Right lobe of liver (tissue), 6 donors: ENCODE results near the gene LRP5. TPM values are rescaled to one million over a fixed set of nuclear protein-coding genes. Genes with fewer than 3 reads are reported as not detected.

Experiments
- ATAC-seq, 4 donors: fragments of 200-7000 bp; cut with Tn5 transposase; one replicate each; pipeline ENCODE4 v1.9.1; 2020; ENCODE audit warnings: mild to moderate bottlenecking in 4 of 4, moderate library complexity in 4 of 4
- DNase-seq, 3 donors: peaks; one replicate each; pipeline ENCODE4 v3.0.0-alpha.2; 2020
- H3K27ac ChIP-seq, 3 donors: fragments of 200-600 bp; one replicate each; pipeline ENCODE4 v1.8.0; 2022
- H3K27me3 ChIP-seq, 2 donors: fragments of 200-600 bp; one replicate each; pipeline ENCODE4 v1.8.0; 2022
- H3K36me3 ChIP-seq, 4 donors: fragments of 200-600 bp; sonication (generic) in 1 of 4; one replicate each; pipeline versions ENCODE4 v1.5.1 to v1.8.0; 2017 to 2022; ENCODE audit warnings: control low read depth in 1 of 4
- H3K4me1 ChIP-seq, 4 donors: fragments of 200-600 bp; sonication (generic) in 1 of 4; one replicate each; pipeline versions ENCODE4 v1.5.1 to v1.8.0; 2017 to 2022; ENCODE audit warnings: control low read depth in 1 of 4
- H3K4me3 ChIP-seq, 3 donors: fragments of 200-600 bp; one replicate each; pipeline ENCODE4 v1.8.0; 2022
- H3K9me3 ChIP-seq, 4 donors: fragments of 200-600 bp; sonication (generic) in 1 of 4; one replicate each; pipeline versions ENCODE4 v1.5.1 to v1.8.0; 2017 to 2022; ENCODE audit warnings: control low read depth in 1 of 4
- POLR2A ChIP-seq: fragments of 450-650 bp; IDR thresholded peaks from one replicate; pipeline ENCODE4 v1.6.1; 2017; ENCODE audit warnings: antibody characterized with exemption, mild to moderate bottlenecking
- WGBS: methylation state at CpG from one replicate; pipeline ENCODE4 v1.1.6; 2018; ENCODE audit warnings: low coverage, low lambda C conversion rate; ENCODE audit not compliant: insufficient coverage; ENCODE audit errors: missing lambda C conversion rate; 5-methylcytosine and 5-hydroxymethylcytosine counted together
- intact Hi-C, 2 donors: fragments of 100-400 bp; cut with DNase I; formaldehyde crosslinking; loops; one replicate each; pipeline versions ENCODE4 v1.11.2 to v1.14.1; 2022
- total RNA-seq, 6 experiments: library from RNA; depleted of rRNA in 2 of 6; stranded (reverse); fragments of >200 nt in 2 of 6; fragmentation: NEBNext Ultra II Directional in 3 of 6; extraction: Animal tissue kit (Norgen Biotek cat#: 25700) in 3 of 6; gene quantifications; one replicate each; pipeline versions ENCODE4 v1.1.0 to v1.2.4, GENCODE V29; 2016 to 2023
- TF ChIP-seq, protein P1 (sequence below), 4 donors: fragments of 200-600 bp in 3 of 4; fragments of 450-650 bp in 1 of 4; IDR thresholded peaks; one replicate each; pipeline versions ENCODE4 v1.5.1 to v1.8.0; 2016 to 2022; ENCODE audit warnings: antibody characterized with exemption in 4 of 4, mild to moderate bottlenecking in 2 of 4
- donor health status: DM: no; HTN: yes; CAD: no.
- donor health status: DM: no; HTN: no; CAD: no.
- donor health status: DM: no; HTN: no; CAD: no.
- donor health status: DM: no; HTN: yes; CAD: no.
- donor health status: DM: no; HTN: yes; CAD: no.

Gene LRP5
- total RNA-seq, 6 experiments from 2014 or later = 74.4 to 120 (median 88.2) TPM

DNA sequence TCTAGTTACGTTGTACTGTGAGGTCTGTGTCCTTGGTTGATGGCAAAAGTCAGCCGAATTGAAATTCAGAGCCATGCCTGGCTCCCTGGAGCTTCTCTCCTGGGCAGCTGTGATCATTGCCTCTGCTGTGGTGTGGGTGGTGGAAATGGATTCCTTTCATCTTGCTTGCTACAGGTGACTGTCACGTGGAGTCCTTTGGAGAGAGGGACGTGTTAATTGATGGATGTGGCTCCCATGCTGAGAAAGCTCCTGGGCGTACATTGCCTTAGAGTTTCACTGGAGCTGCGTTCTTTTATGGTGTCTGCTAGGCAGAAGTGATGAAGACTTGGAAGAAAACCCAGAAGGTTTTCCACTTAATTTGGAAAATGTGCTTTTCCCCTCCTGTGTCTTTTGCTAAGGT lies 106.3 kb downstream of the LRP5 start:
- Histone ChIP-seq H3K4me3 (no peak overlapping the region), H3K9me3 (no peaks in the 10 kb centered on the region), H3K36me3 (peaks cover 0 to 49% (median 28%) of the 10 kb centered on the region in 4 donors), H3K4me1 (peaks cover 0 to 8% (median under 1%) of the 10 kb centered on the region in 4 donors), H3K27ac (no peak overlapping the region), H3K27me3 (no peaks in the 10 kb centered on the region)
- intact Hi-C loops = no loop called here
- no peak for ATAC-seq
- 77% methylated on average over 3 of the region's 6 CpGs for WGBS
- TF ChIP-seq, protein P1, sequence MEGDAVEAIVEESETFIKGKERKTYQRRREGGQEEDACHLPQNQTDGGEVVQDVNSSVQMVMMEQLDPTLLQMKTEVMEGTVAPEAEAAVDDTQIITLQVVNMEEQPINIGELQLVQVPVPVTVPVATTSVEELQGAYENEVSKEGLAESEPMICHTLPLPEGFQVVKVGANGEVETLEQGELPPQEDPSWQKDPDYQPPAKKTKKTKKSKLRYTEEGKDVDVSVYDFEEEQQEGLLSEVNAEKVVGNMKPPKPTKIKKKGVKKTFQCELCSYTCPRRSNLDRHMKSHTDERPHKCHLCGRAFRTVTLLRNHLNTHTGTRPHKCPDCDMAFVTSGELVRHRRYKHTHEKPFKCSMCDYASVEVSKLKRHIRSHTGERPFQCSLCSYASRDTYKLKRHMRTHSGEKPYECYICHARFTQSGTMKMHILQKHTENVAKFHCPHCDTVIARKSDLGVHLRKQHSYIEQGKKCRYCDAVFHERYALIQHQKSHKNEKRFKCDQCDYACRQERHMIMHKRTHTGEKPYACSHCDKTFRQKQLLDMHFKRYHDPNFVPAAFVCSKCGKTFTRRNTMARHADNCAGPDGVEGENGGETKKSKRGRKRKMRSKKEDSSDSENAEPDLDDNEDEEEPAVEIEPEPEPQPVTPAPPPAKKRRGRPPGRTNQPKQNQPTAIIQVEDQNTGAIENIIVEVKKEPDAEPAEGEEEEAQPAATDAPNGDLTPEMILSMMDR (IDR thresholded peaks at IDR 0.05) = no peak
- TF ChIP-seq POLR2A = no peak
- DNase-seq = no peak

DNA sequence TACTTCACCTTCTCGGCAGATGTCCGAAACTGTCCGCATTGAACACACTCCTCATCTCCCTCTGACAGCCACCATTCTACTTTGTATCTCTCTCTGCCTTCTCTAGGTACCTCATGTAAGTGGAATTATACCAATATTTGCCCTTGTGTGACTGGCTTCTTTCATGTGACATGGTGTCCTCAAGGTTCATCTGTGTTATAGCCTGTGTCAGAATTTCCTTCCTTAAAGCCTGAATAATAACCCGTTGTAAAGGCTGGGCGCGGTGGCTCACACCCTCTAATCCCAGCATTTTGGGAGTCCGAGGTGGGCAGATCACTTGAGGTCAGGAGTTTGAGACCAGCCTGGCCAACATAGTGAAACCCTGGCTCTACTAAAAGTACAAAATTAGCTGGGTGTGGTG lies 107.8 kb downstream of the LRP5 start:
- intact Hi-C loops = no loop called here
- TF ChIP-seq, protein P1 (IDR thresholded peaks at IDR 0.05) = no peak
- TF ChIP-seq POLR2A = no peak
- DNase-seq = no peak
- Histone ChIP-seq H3K36me3 (peaks cover 0 to 49% (median 30%) of the 10 kb centered on the region in 4 donors), H3K4me1 (no peaks in the 10 kb centered on the region), H3K4me3 (no peak overlapping the region), H3K27ac (no peak overlapping the region), H3K9me3 (no peaks in the 10 kb centered on the region), H3K27me3 (no peaks in the 10 kb centered on the region)
- WGBS = 94% methylated on average over 7 of the region's 7 CpGs
- ATAC-seq = no peak

DNA sequence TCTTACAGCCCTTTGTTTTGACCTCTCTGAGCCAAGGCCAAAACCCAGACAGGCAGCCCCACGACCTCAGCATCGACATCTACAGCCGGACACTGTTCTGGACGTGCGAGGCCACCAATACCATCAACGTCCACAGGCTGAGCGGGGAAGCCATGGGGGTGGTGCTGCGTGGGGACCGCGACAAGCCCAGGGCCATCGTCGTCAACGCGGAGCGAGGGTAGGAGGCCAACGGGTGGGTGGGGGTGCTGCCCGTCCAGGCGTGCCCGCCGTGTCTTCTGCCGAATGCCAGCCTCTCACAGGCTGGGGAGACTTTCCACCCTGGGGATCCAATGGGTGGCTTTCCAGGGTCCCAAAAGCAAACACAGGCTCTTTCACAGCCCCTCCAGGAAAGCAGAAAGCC lies 111.1 kb downstream of the LRP5 start:
- Histone ChIP-seq H3K27me3 (no peaks in the 10 kb centered on the region), H3K9me3 (no peaks in the 10 kb centered on the region), H3K36me3 (peaks cover 4 to 66% (median 40%) of the 10 kb centered on the region in 4 donors), H3K4me1 (no peaks in the 10 kb centered on the region), H3K4me3 (no peak overlapping the region), H3K27ac (no peak overlapping the region)
- no peak for TF ChIP-seq POLR2A
- TF ChIP-seq, protein P1 (IDR thresholded peaks at IDR 0.05) = no peak
- DNase-seq (no peak), ATAC-seq (no peak)
- WGBS = 92% methylated on average over 2 of the region's 21 CpGs
- intact Hi-C loops = no loop called here

DNA sequence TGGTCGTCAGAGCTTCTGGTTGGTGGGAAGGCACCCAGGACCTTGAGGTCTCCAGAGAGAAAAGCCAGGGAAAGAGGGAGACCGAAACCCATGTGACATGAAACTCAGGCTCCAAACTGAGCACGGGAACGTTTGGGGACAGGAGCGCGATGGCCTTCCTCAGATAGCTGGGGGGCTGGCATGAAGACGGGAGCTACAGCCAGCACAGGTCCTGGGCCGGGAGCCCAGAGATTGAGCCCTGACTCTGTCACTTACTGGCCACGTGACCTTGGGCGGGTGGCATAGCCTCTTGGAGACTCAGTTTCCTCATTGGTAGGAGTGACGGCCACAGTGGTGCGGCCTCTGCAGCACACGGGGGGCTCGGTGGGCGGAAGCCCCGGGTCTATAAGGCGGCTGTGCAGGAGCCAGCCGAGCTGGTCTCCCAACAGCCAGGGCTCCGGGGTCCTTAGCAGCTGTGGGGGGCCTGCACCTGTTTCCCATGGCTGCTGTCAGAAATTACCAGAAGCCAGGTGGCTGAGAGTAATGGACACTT lies 111.8 kb downstream of the LRP5 start:
- H3K4me1 ChIP-seq = no peaks in the 10 kb centered on the region
- H3K4me3 ChIP-seq = no peak overlapping the region
- peaks cover 4 to 65% (median 40%) of the 10 kb centered on the region in 4 donors for H3K36me3 ChIP-seq
- WGBS = no CpG with 5 or more reads among the region's 19 CpGs
- TF ChIP-seq, protein P1 (IDR thresholded peaks at IDR 0.05) = no peak
- no peak for TF ChIP-seq POLR2A
- no peaks in the 10 kb centered on the region for H3K27me3 ChIP-seq
- intact Hi-C loops = no loop called here
- no peaks in the 10 kb centered on the region for H3K9me3 ChIP-seq
- H3K27ac ChIP-seq = no peak overlapping the region
- no peak for DNase-seq
- ATAC-seq = no peak
